A673 (cell line): ENCODE data around the gene PLXNA3. TPM values are rescaled to one million over a fixed set of nuclear protein-coding genes. Genes with fewer than 3 reads are reported as not detected.
A peak's percentile ranks its signal among the peaks of the same experiment; 100 is the strongest.

Experiments
- BruUV-seq: library from RNA; stranded (reverse); fragments of 400-500 nt; replicated peaks from 2 replicates; lab custom pipeline; 2021; lab: Mats Ljungman, UMichigan
- CTCF ChIA-PET: fragments of 300-600 bp; sonication (Branson Sonifier 250); formaldehyde crosslinking; loops from one replicate; lab custom pipeline; 2022; ENCODE audit warnings: antibody characterized with exemption; lab: Charles Lee
- POLR2A ChIA-PET: fragments of 300-600 bp; sonication (Branson Sonifier 250); formaldehyde crosslinking; loops from one replicate; lab custom pipeline; 2022; ENCODE audit warnings: antibody characterized with exemption; ENCODE audit not compliant: low non-redundant PET; lab: Charles Lee
- DNase-seq: peaks from one replicate; pipeline ENCODE4 v3.0.0-alpha.2; 2015; ENCODE audit warnings: low spot score
- H3K27ac ChIP-seq: fragments of 200-600 bp; sonication (generic); 2 replicates; pipeline ENCODE4 v1.5.1; 2016; ENCODE audit warnings: mixed run types, low read depth, mild to moderate bottlenecking, mixed read lengths, antibody characterized with exemption, low read length; ENCODE audit not compliant: poor library complexity, severe bottlenecking
- H3K27me3 ChIP-seq: fragments of 200-600 bp; sonication (generic); replicated peaks from 2 replicates; pipeline ENCODE4 v1.6.1; 2017; ENCODE audit warnings: mixed run types, low read depth, mild to moderate bottlenecking, mixed read lengths, antibody characterized with exemption, low read length; ENCODE audit not compliant: insufficient read depth, poor library complexity
- H3K36me3 ChIP-seq: fragments of 200-600 bp; sonication (generic); 2 replicates; pipeline ENCODE4 v1.6.1; 2016; ENCODE audit warnings: mixed run types, mild to moderate bottlenecking, mixed read lengths, antibody characterized with exemption, low read length; ENCODE audit not compliant: insufficient read depth, poor library complexity, severe bottlenecking
- H3K4me1 ChIP-seq: fragments of 200-600 bp; sonication (generic); 2 replicates; pipeline ENCODE4 v1.6.1; 2017; ENCODE audit warnings: mixed run types, mild to moderate bottlenecking, mixed read lengths, antibody characterized with exemption, low read length; ENCODE audit not compliant: insufficient read depth, poor library complexity, severe bottlenecking
- H3K4me3 ChIP-seq: fragments of 200-600 bp; sonication (generic); 2 replicates; pipeline ENCODE4 v1.5.1; 2016; ENCODE audit warnings: low read depth, mixed run types, mild to moderate bottlenecking, mixed read lengths, low read length; ENCODE audit not compliant: poor library complexity, severe bottlenecking
- H3K9me3 ChIP-seq: fragments of 200-600 bp; sonication (generic); 2 replicates; pipeline ENCODE4 v1.6.1; 2016; ENCODE audit warnings: mixed run types, low read depth, mild to moderate bottlenecking, mixed read lengths, antibody characterized with exemption, low read length; ENCODE audit not compliant: poor library complexity, severe bottlenecking
- CTCF ChIP-seq: fragments of 300-800, 200-600 bp; sonication (generic); conservative IDR thresholded peaks from 2 replicates; pipeline ENCODE4 v1.5.1; 2017; ENCODE audit warnings: low read depth, mild to moderate bottlenecking, antibody characterized with exemption, low read length, moderate library complexity, mixed read lengths
- EZH2 ChIP-seq: fragments of 200-600 bp; sonication (generic); IDR thresholded peaks from 2 replicates; pipeline ENCODE4 v1.6.1; 2017; ENCODE audit warnings: borderline replicate concordance, low read depth, mild to moderate bottlenecking, mixed read lengths, antibody characterized with exemption, low read length; ENCODE audit not compliant: poor library complexity, severe bottlenecking
- intact Hi-C: fragments of 100-400 bp; cut with micrococcal nuclease; formaldehyde crosslinking; loops from one replicate; pipeline ENCODE4 v1.10.0; 2022; ENCODE audit not compliant: unreplicated experiment
- total RNA-seq: library from RNA; stranded (reverse); gene quantifications from 2 replicates; pipeline ENCODE4 v1.2.3, GENCODE V29; 2021

PLXNA3 gene
- total RNA-seq, 1 experiment from 2014 or later, result 54.6 TPM

- H3K4me1 ChIP-seq, result no peaks in the 10 kb centered on the region
- no TSS peak for BruUV-seq
- H3K27me3 ChIP-seq, result no peaks in the 10 kb centered on the region
- TF ChIP-seq CTCF (no peak), EZH2 (no peak)
- H3K27ac ChIP-seq, result peak within 1 kb of the TSS; percentile 41
- H3K4me3 ChIP-seq, result peak within 1 kb of the TSS; percentile 55
- no peaks in the 10 kb centered on the region for H3K36me3 ChIP-seq
- CTCF ChIA-PET, result no interaction called here
- H3K9me3 ChIP-seq, result no peaks in the 10 kb centered on the region
- POLR2A ChIA-PET, result no interaction called here
- DNase-seq, result peak; percentile 86
- intact Hi-C loops, result no loop called here
Observed at GRCh38 chrX:154478728-154479622, 20.9 kb downstream of the PLXNA3 start, which contains the start of gene LAGE3. TSS of gene LAGE3 (minus strand) at chrX:154479281. CDS start at chrX:154478915, 366 bp downstream.

GRCh38 chrX:154481195-154481594, 23.1 kb downstream of the PLXNA3 start:
- BruUV-seq, result no TSS peak
- CTCF ChIA-PET, result no interaction called here

More at GRCh38 chrX:154481195-154481594, 23.1 kb downstream of the PLXNA3 start:
- intact Hi-C loops, result no loop called here
- no peaks in the 10 kb centered on the region for H3K27me3 ChIP-seq
- TF ChIP-seq EZH2 (no peak), CTCF (no peak)
- no peak for DNase-seq
- no peak overlapping the region for H3K4me3 ChIP-seq
- peaks cover 11% of the 10 kb centered on the region for H3K36me3 ChIP-seq
- H3K4me1 ChIP-seq, result peaks cover 5% of the 10 kb centered on the region
- H3K9me3 ChIP-seq, result no peaks in the 10 kb centered on the region
- POLR2A ChIA-PET, result no interaction called here
- no peak overlapping the region for H3K27ac ChIP-seq
